ENCODE data around the gene SSR1. TPM values are rescaled to one million over a fixed set of nuclear protein-coding genes. Genes with fewer than 3 reads are reported as not detected.
"Not testable (repeated sequence)": the region's sequence is repeated elsewhere in the genome, so short reads cannot be mapped to it uniquely, and the experiment has no call there.

Gene SSR1
- total RNA-seq, 1 experiment from 2014 or later: 102 TPM

- no peak overlapping the region for H2BK12ac ChIP-seq (ENCODE audit: insufficient read length, low read depth, low read length)
- no peak overlapping the region for H3K18ac ChIP-seq (ENCODE audit: insufficient read length, low read depth, low read length)
- no peak overlapping the region for H3K4ac ChIP-seq (ENCODE audit: low read depth, low read length)
- H3K14ac ChIP-seq (ENCODE audit: insufficient read depth, low read length): no peak overlapping the region
- no peak overlapping the region for H2BK120ac ChIP-seq (ENCODE audit: low read depth, low read length, poor library complexity, severe bottlenecking)
- no peak overlapping the region for H3K4me2 ChIP-seq (ENCODE audit: insufficient read depth, insufficient read length, low read length)
- peaks cover 3% of the 10 kb centered on the region; the same call in 1 of the 2 replicates for H3K4me1 ChIP-seq (ENCODE audit: insufficient read depth, low read length)
- no peak overlapping the region for H3T11ph ChIP-seq (ENCODE audit: low read length)
- H3K9ac ChIP-seq (ENCODE audit: extremely low read depth, insufficient read length, low read length): no peak overlapping the region
- H4K8ac ChIP-seq (replicated peaks; ENCODE audit: insufficient read length, low read depth, low read length): no peak overlapping the region
- no peak overlapping the region for H2AK5ac ChIP-seq (ENCODE audit: insufficient read length, low read length)
- WGBS (ENCODE audit: extremely low coverage, insufficient read length, low lambda C conversion rate): no CpG with 5 or more reads among the region's 8 CpGs
- no peak overlapping the region for H3K56ac ChIP-seq (ENCODE audit: insufficient read length, low read depth, low read length)
- Mint-ChIP-seq H3K36me3 (ENCODE audit: insufficient read depth in 1 of 3, low read depth in 3 of 3) (no peaks in the 10 kb centered on the region), H3K27ac (no peak overlapping the region), H3K4me3 (no peak overlapping the region), H3K27me3 (ENCODE audit: low read depth) (peaks cover 2% of the 10 kb centered on the region; the same call in 1 of the 2 replicates), H3K4me1 (peaks cover 5 to 7% of the 10 kb centered on the region in 2 experiments), H3K9me3 (no peaks in the 10 kb centered on the region; a peak in 2 of 5 replicates)
- no peak overlapping the region for H2BK20ac ChIP-seq (ENCODE audit: low read depth, low read length, poor library complexity, severe bottlenecking)
- H2BK15ac ChIP-seq (ENCODE audit: low read depth, low read length): no peak overlapping the region
- H4K91ac ChIP-seq (ENCODE audit: insufficient read length, low read depth, low read length): no peak overlapping the region
- H3K27me3 ChIP-seq (ENCODE audit: insufficient read depth, low read length): no peaks in the 10 kb centered on the region
- H3K79me1 ChIP-seq (ENCODE audit: insufficient read depth, low read depth, low read length, poor library complexity, severe bottlenecking): no peaks in the 10 kb centered on the region
- no peak overlapping the region for H2BK5ac ChIP-seq (ENCODE audit: insufficient read length, low read length)
- no peak overlapping the region for H3K23ac ChIP-seq (ENCODE audit: insufficient read length, low read depth, low read length)
- no peak for TF ChIP-seq CTCF (conservative IDR thresholded peaks at IDR 0.05)
- no peak for DNase-seq
- H4K20me1 ChIP-seq (ENCODE audit: control insufficient read depth, insufficient read depth, insufficient read length): no peaks in the 10 kb centered on the region
- no peak overlapping the region for H4K5ac ChIP-seq (ENCODE audit: insufficient read length, low read depth, low read length)
- H2AFZ ChIP-seq (ENCODE audit: low read length): no peak overlapping the region
- H3K27ac ChIP-seq (ENCODE audit: insufficient read length, low read depth, low read length): no peak overlapping the region
- H3K79me2 ChIP-seq (ENCODE audit: insufficient read depth, low read length): no peaks in the 10 kb centered on the region
- no peaks in the 10 kb centered on the region for H3K9me3 ChIP-seq (ENCODE audit: control insufficient read depth, low read depth, low read length)
- H3K23me2 ChIP-seq (ENCODE audit: insufficient read length, low read depth, low read length, poor library complexity, severe bottlenecking): no peaks in the 10 kb centered on the region
Observed at GRCh38 chr6:7267071-7267465, 45.9 kb downstream of the SSR1 start.

GRCh38 chr6:7265385-7265726 lies 47.6 kb downstream of the SSR1 start:
- not testable (repeated sequence) for H4K5ac ChIP-seq (ENCODE audit: insufficient read length, low read depth, low read length); H3K56ac ChIP-seq (ENCODE audit: insufficient read length, low read depth, low read length); H3K9me3 ChIP-seq (ENCODE audit: control insufficient read depth, low read depth, low read length); H2AFZ ChIP-seq (ENCODE audit: low read length); H4K8ac ChIP-seq (replicated peaks; ENCODE audit: insufficient read length, low read depth, low read length); H3K27me3 ChIP-seq (ENCODE audit: insufficient read depth, low read length); H2BK20ac ChIP-seq (ENCODE audit: low read depth, low read length, poor library complexity, severe bottlenecking); H2BK15ac ChIP-seq (ENCODE audit: low read depth, low read length); H3K36me3 Mint-ChIP-seq (ENCODE audit: insufficient read depth in 1 of 3, low read depth in 3 of 3); H3K27ac ChIP-seq (ENCODE audit: insufficient read length, low read depth, low read length); H2BK12ac ChIP-seq (ENCODE audit: insufficient read length, low read depth, low read length); H2AK5ac ChIP-seq (ENCODE audit: insufficient read length, low read length); H4K91ac ChIP-seq (ENCODE audit: insufficient read length, low read depth, low read length); H3K9ac ChIP-seq (ENCODE audit: extremely low read depth, insufficient read length, low read length); H2BK5ac ChIP-seq (ENCODE audit: insufficient read length, low read length); H3K4ac ChIP-seq (ENCODE audit: low read depth, low read length); H3K4me2 ChIP-seq (ENCODE audit: insufficient read depth, insufficient read length, low read length); DNase-seq; H3K23me2 ChIP-seq (ENCODE audit: insufficient read length, low read depth, low read length, poor library complexity, severe bottlenecking); H3K18ac ChIP-seq (ENCODE audit: insufficient read length, low read depth, low read length); H3T11ph ChIP-seq (ENCODE audit: low read length); H3K4me3 Mint-ChIP-seq; H3K4me1 ChIP-seq (ENCODE audit: insufficient read depth, low read length); H3K14ac ChIP-seq (ENCODE audit: insufficient read depth, low read length); H3K79me2 ChIP-seq (ENCODE audit: insufficient read depth, low read length); H4K20me1 ChIP-seq (ENCODE audit: control insufficient read depth, insufficient read depth, insufficient read length); H2BK120ac ChIP-seq (ENCODE audit: low read depth, low read length, poor library complexity, severe bottlenecking); H3K27me3 Mint-ChIP-seq (ENCODE audit: low read depth); H3K79me1 ChIP-seq (ENCODE audit: insufficient read depth, low read depth, low read length, poor library complexity, severe bottlenecking); H3K23ac ChIP-seq (ENCODE audit: insufficient read length, low read depth, low read length); H3K27ac Mint-ChIP-seq; H3K9me3 Mint-ChIP-seq
- peaks cover 14 to 16% of the 10 kb centered on the region in 2 experiments for H3K4me1 Mint-ChIP-seq
- no CpG with 5 or more reads among the region's 7 CpGs for WGBS (ENCODE audit: extremely low coverage, insufficient read length, low lambda C conversion rate)

All from H9 (cell line).